B cell (primary cell): ENCODE results near the gene EFNA1. TPM values are rescaled to one million over a fixed set of nuclear protein-coding genes. Genes with fewer than 3 reads are reported as not detected.

Experiments used
- ATAC-seq: fragments of 200-7000 bp; cut with Tn5 transposase; one replicate; pipeline ENCODE4 v1.10.0; 2021; ENCODE audit warnings: low read depth, mild to moderate bottlenecking, moderate number of reproducible peaks, moderate library complexity
- CTCF ChIA-PET: fragments of 350-600 bp; sonication (Branson Sonifier 250); formaldehyde crosslinking; loops from one replicate; lab custom pipeline; 2021; ENCODE audit warnings: antibody characterized with exemption, inconsistent platforms; lab: Charles Lee
- POLR2A ChIA-PET: fragments of 350-600 bp; sonication (Branson Sonifier 250); formaldehyde crosslinking; loops from one replicate; lab custom pipeline; 2021; ENCODE audit warnings: antibody characterized with exemption; lab: Charles Lee
- DNase-seq: peaks from one replicate; pipeline ENCODE4 v3.0.0; 2013
- H2AFZ ChIP-seq: 2 replicates; pipeline ENCODE4 v1.6.1; 2012; ENCODE audit warnings: mild to moderate bottlenecking, low read depth, low read length; ENCODE audit not compliant: insufficient read depth, poor library complexity, severe bottlenecking
- H3K27ac ChIP-seq, 2 donors: 1 replicate in 1 of 2; 2 replicates in 1 of 2; pipeline ENCODE4 v1.5.1; 2012 to 2013; ENCODE audit warnings: low read length in 2 of 2, mild to moderate bottlenecking in 2 of 2, moderate library complexity in 1 of 2
- H3K27me3 ChIP-seq, 4 experiments: fragments of 200-600 bp in 1 of 4; sonication (generic) in 1 of 4; replicated peaks in 1 of 4; 1 replicate in 2 of 4; 2 replicates in 2 of 4; pipeline versions ENCODE4 v1.6.1 to v1.7.0; 2013 to 2016; ENCODE audit warnings: low read length in 3 of 4, mild to moderate bottlenecking in 2 of 4, mixed read lengths in 1 of 4, moderate library complexity in 1 of 4; ENCODE audit not compliant: insufficient read depth in 4 of 4, control insufficient read depth in 3 of 4; ENCODE audit errors: control extremely low read depth in 1 of 4
- H3K36me3 ChIP-seq, 2 experiments: replicated peaks in 1 of 2; 1 replicate in 1 of 2; 2 replicates in 1 of 2; pipeline versions ENCODE4 v1.6.1 to v1.7.1; 2013; ENCODE audit warnings: low read length in 1 of 2; ENCODE audit not compliant: insufficient read depth in 2 of 2, control insufficient read depth in 1 of 2; ENCODE audit errors: control extremely low read depth in 1 of 2, extremely low read depth in 1 of 2
- H3K4me1 ChIP-seq, 2 donors: fragments of 200-600 bp in 1 of 2; sonication (generic) in 1 of 2; 1 replicate in 1 of 2; 2 replicates in 1 of 2; pipeline versions ENCODE4 v1.5.1 to v1.6.1; 2013 to 2017; ENCODE audit warnings: low read length in 2 of 2; ENCODE audit not compliant: control insufficient read depth in 2 of 2, insufficient read depth in 2 of 2
- H3K4me2 ChIP-seq: replicated peaks from 2 replicates; pipeline ENCODE3; 2012; ENCODE audit warnings: mild to moderate bottlenecking, low read depth, low read length; ENCODE audit not compliant: poor library complexity, severe bottlenecking
- H3K4me3 ChIP-seq, 5 experiments: fragments of 200-600 bp in 1 of 5; sonication (generic) in 1 of 5; 1 replicate in 3 of 5; 2 replicates in 2 of 5; pipeline versions ENCODE4 v1.5.1 to v1.7.0; 2011 to 2016; ENCODE audit warnings: low read length in 4 of 5, mild to moderate bottlenecking in 4 of 5, low read depth in 2 of 5, control low read depth in 1 of 5, moderate library complexity in 1 of 5; ENCODE audit not compliant: insufficient read depth in 1 of 5; ENCODE audit errors: control extremely low read depth in 1 of 5, extremely low read depth in 1 of 5
- H3K79me2 ChIP-seq: fragments of 200-600 bp; sonication (generic); one replicate; pipeline ENCODE4 v1.6.0; 2016; ENCODE audit warnings: low read length; ENCODE audit not compliant: control insufficient read depth, insufficient read depth
- H3K9ac ChIP-seq: fragments of 200-600 bp; sonication (generic); 2 replicates; pipeline ENCODE4 v1.6.1; 2017; ENCODE audit warnings: mild to moderate bottlenecking, low read length, moderate library complexity
- H3K9me3 ChIP-seq, 3 donors: one replicate each; pipeline versions ENCODE4 v1.6.1 to v1.7.1; 2013; ENCODE audit warnings: low read length in 2 of 3; ENCODE audit not compliant: control insufficient read depth in 2 of 3, insufficient read depth in 1 of 3; ENCODE audit errors: control extremely low read depth in 1 of 3
- H4K20me1 ChIP-seq: 2 replicates; pipeline ENCODE4 v1.6.0; 2012; ENCODE audit warnings: mild to moderate bottlenecking, low read length; ENCODE audit not compliant: insufficient read depth, control insufficient read depth, poor library complexity, severe bottlenecking
- H3K27ac Mint-ChIP-seq: one replicate; pipeline ENCODE4 v1.8.0; 2021; ENCODE audit warnings: mixed read lengths
- H3K27me3 Mint-ChIP-seq: one replicate; pipeline ENCODE4 v1.8.0; 2021; ENCODE audit warnings: mixed read lengths
- H3K4me1 Mint-ChIP-seq: one replicate; pipeline ENCODE4 v1.8.0; 2021; ENCODE audit warnings: mixed read lengths
- H3K4me3 Mint-ChIP-seq: one replicate; pipeline ENCODE4 v1.8.0; 2021; ENCODE audit warnings: mixed read lengths
- H3K9me3 Mint-ChIP-seq: one replicate; pipeline ENCODE4 v1.8.0; 2022; ENCODE audit warnings: mixed read lengths; ENCODE audit not compliant: insufficient read depth
- EZH2 ChIP-seq: IDR thresholded peaks from 2 replicates; pipeline ENCODE4 v1.6.1; 2012; ENCODE audit warnings: borderline replicate concordance, low read depth, mild to moderate bottlenecking, moderate library complexity, low read length; ENCODE audit not compliant: insufficient read depth, poor library complexity, severe bottlenecking
- WGBS: methylation state at CpG from one replicate; pipeline ENCODE4 v1.1.5; 2013; ENCODE audit warnings: missing lambda C conversion rate; ENCODE audit not compliant: insufficient coverage; 5-methylcytosine and 5-hydroxymethylcytosine counted together
- intact Hi-C: fragments of 100-400 bp; cut with micrococcal nuclease; formaldehyde crosslinking; loops from one replicate; pipeline ENCODE4 v1.10.0; 2022
- polyA plus RNA-seq: library from polyadenylated mRNA; depleted of rRNA; stranded (reverse); fragments of >200 nt; gene quantifications from 2 replicates; pipeline ENCODE4 v1.2.3, GENCODE V29; 2012
- total RNA-seq, 2 donors: library from RNA; stranded (reverse); fragments of 120-200 nt in 1 of 2; gene quantifications; 1 replicate in 1 of 2; 2 replicates in 1 of 2; pipeline versions ENCODE4 v1.2.3 to v1.2.4, GENCODE V29; 2013 to 2022
- TF ChIP-seq, protein P1 (sequence below): fragments of 200-600 bp; IDR thresholded peaks from one replicate; pipeline ENCODE4 v1.8.0; 2022; ENCODE audit warnings: antibody characterized with exemption, mild to moderate bottlenecking

EFNA1 gene
- total and polyA plus RNA-seq, 2 donors (not counting 1 experiment from before 2014, with no cell fraction given): 0.28 TPM; not detected in 1

DNA sequence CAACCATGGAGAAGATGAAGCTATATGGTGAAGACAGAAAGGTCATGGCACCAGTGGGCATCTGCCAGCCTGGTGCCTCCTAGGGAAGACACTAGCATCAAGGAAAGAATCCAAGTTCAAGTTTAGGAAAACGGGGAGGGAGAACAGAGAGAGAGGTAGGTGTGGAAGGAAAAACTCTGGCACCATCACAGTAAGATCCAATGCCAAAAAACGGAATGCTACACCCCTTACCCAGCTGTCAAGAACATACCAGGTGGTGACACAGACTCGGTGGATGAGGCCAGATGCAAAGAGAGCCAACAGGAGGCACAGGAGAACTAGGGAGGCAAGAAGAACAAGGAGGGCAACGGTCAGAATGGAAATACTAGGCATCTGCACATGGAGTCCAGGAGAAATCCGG, 41.9 kb downstream of the EFNA1 start:
- POLR2A ChIA-PET: no interaction called here
- Histone ChIP-seq H3K4me3 (no peak overlapping the region), H3K9ac (no peak overlapping the region), H3K79me2 (peaks cover 42% of the 10 kb centered on the region), H3K27ac (no peak overlapping the region), H3K4me2 (no peak overlapping the region), H3K27me3 (no peaks in the 10 kb centered on the region), H3K36me3 (peaks cover 0 to 21% of the 10 kb centered on the region in 2 experiments), H3K9me3 (peaks cover 0 to 9% (median 0%) of the 10 kb centered on the region in 3 donors), H4K20me1 (no peaks in the 10 kb centered on the region), H2AFZ (no peak overlapping the region), H3K4me1 (peaks cover 31 to 44% of the 10 kb centered on the region in 2 donors)
- Mint-ChIP-seq H3K4me1 (peaks cover 42% of the 10 kb centered on the region), H3K27ac (peak overlapping the region; percentile 32), H3K27me3 (no peaks in the 10 kb centered on the region), H3K9me3 (no peaks in the 10 kb centered on the region), H3K4me3 (no peak overlapping the region)
- intact Hi-C loops: loop anchor here (5.0 kb wide), 1 partner anchor 42 kb away; the partner anchor contains the start of gene EFNA1
- WGBS: 91% methylated on average over 3 of the region's 5 CpGs
- CTCF ChIA-PET: interaction anchor here (1.0 to 10.6 kb wide), 12 partner anchors 9 to 173 kb away, joined by 3 to 307 read pairs (median 8); partner anchors contain the start of gene SLC50A1
- no peak for ATAC-seq
- DNase-seq: no peak
- TF ChIP-seq EZH2: no peak
- TF ChIP-seq, protein P1, sequence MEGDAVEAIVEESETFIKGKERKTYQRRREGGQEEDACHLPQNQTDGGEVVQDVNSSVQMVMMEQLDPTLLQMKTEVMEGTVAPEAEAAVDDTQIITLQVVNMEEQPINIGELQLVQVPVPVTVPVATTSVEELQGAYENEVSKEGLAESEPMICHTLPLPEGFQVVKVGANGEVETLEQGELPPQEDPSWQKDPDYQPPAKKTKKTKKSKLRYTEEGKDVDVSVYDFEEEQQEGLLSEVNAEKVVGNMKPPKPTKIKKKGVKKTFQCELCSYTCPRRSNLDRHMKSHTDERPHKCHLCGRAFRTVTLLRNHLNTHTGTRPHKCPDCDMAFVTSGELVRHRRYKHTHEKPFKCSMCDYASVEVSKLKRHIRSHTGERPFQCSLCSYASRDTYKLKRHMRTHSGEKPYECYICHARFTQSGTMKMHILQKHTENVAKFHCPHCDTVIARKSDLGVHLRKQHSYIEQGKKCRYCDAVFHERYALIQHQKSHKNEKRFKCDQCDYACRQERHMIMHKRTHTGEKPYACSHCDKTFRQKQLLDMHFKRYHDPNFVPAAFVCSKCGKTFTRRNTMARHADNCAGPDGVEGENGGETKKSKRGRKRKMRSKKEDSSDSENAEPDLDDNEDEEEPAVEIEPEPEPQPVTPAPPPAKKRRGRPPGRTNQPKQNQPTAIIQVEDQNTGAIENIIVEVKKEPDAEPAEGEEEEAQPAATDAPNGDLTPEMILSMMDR: no peak

DNA sequence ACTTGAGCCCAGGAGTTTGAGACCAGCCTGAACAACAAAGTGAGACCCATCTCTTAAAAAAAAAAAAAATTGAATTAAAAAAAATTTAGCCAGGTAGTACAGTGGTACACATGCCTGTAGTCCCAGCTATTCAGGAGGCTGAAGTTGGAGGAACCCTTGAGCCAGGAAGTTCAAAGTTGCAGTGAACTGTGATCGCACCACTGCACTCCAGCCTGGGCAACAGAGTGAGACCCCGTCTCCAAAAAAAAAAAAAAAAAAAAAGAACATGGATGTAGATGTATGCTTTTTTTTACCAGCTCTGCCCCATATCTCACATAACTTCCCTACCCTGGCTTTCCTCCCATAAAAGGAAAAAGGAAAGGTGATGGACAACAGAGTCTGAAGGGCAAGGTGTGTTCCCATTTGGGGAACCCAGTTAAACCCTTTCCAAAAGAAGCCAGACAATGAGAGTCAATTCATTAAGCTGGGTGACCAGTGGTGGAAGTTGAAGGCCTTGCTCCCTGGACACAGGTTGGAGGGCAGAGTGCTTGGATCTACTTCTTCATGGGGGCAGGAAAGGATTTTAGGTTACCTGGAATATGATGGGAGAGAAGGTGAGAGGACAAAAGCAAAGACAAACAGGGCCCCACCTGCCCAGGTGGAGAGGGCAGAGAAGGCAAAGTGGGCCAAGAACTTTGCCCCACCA, 42.6 kb downstream of the EFNA1 start:
- H4K20me1 ChIP-seq: no peaks in the 10 kb centered on the region
- Mint-ChIP-seq H3K9me3 (no peaks in the 10 kb centered on the region), H3K27me3 (no peaks in the 10 kb centered on the region), H3K4me3 (no peak overlapping the region), H3K27ac (no peak overlapping the region), H3K4me1 (peaks cover 46% of the 10 kb centered on the region)
- DNase-seq: no peak
- peaks cover 42% of the 10 kb centered on the region for H3K79me2 ChIP-seq
- no peak for ATAC-seq
- H3K4me3 ChIP-seq: no peak overlapping the region
- H3K9me3 ChIP-seq: peaks cover 0 to 2% (median 0%) of the 10 kb centered on the region in 3 donors
- CTCF ChIA-PET: interaction anchor here (0.7 to 12.7 kb wide), 9 partner anchors 8 to 95 kb away, joined by 3 to 307 read pairs (median 46); partner anchors contain the start of gene SLC50A1
- WGBS: no CpG with 5 or more reads among the region's 2 CpGs
- H3K27ac ChIP-seq: no peak overlapping the region
- peaks cover 0 to 21% of the 10 kb centered on the region in 2 experiments for H3K36me3 ChIP-seq
- no peak overlapping the region for H2AFZ ChIP-seq
- no peak overlapping the region for H3K9ac ChIP-seq
- H3K4me2 ChIP-seq: no peak overlapping the region
- TF ChIP-seq, protein P1: no peak
- TF ChIP-seq EZH2: no peak
- POLR2A ChIA-PET: interaction anchor here (0.7 to 0.8 kb wide), 3 partner anchors 26 to 39 kb away, joined by 3 to 6 read pairs (median 5); no protein-coding TSS in a partner anchor
- intact Hi-C loops: loop anchor here (5.0 kb wide), 2 partner anchors 72 to 198 kb away; partner anchors contain the start of genes CKS1B and SHC1
- H3K27me3 ChIP-seq: no peaks in the 10 kb centered on the region
- H3K4me1 ChIP-seq: peaks cover 34 to 48% of the 10 kb centered on the region in 2 donors
